Body of pancreas (tissue), 4 donors: ENCODE results near the gene SCN8A. TPM values are rescaled to one million over a fixed set of nuclear protein-coding genes. Genes with fewer than 3 reads are reported as not detected.

ENCODE experiments used
- ATAC-seq: fragments of 150-250 bp; one replicate; pipeline ENCODE4 v1.9.1; 2016
- DNase-seq, 4 donors: peaks; one replicate each; pipeline ENCODE4 v3.0.0-alpha.2; 2019
- H3K27ac ChIP-seq, 4 donors: fragments of 200-600 bp; sonication (generic); 1 replicate in 3 of 4; 2 replicates in 1 of 4; pipeline versions ENCODE4 v1.5.1 to v1.6.1; 2016 to 2019; ENCODE audit warnings: mild to moderate bottlenecking in 1 of 4, mixed read lengths in 1 of 4, moderate library complexity in 1 of 4
- H3K27me3 ChIP-seq, 2 donors: fragments of 200-600 bp; sonication (generic); one replicate each; pipeline ENCODE4 v1.6.0; 2016; ENCODE audit warnings: mild to moderate bottlenecking in 1 of 2
- H3K36me3 ChIP-seq, 2 donors: fragments of 200-600 bp; sonication (generic); replicated peaks in 1 of 2; 2 replicates each; pipeline ENCODE4 v1.5.1; 2016; ENCODE audit warnings: low read depth in 2 of 2; ENCODE audit not compliant: insufficient read depth in 1 of 2
- H3K4me1 ChIP-seq: fragments of 200-600 bp; sonication (generic); one replicate; pipeline ENCODE4 v1.6.0; 2016
- H3K4me3 ChIP-seq, 2 donors: fragments of 200-600 bp; sonication (generic); 1 replicate in 1 of 2; 2 replicates in 1 of 2; pipeline ENCODE4 v1.5.1; 2016 to 2019
- H3K9me3 ChIP-seq, 3 donors: fragments of 200-600 bp; sonication (generic); 1 replicate in 2 of 3; 2 replicates in 1 of 3; pipeline ENCODE4 v1.5.1; 2016
- CTCF ChIP-seq, 7 experiments: fragments of 450-650 bp in 4 of 7; fragments of 200-600 bp in 3 of 7; sonication (generic) in 3 of 7; IDR thresholded peaks; one replicate each; pipeline ENCODE4 v1.5.1; 2016 to 2019; ENCODE audit warnings: antibody characterized with exemption in 7 of 7
- POLR2A ChIP-seq, 3 donors: fragments of 450-650 bp; IDR thresholded peaks; one replicate each; pipeline ENCODE4 v1.6.1; 2016; ENCODE audit warnings: antibody characterized with exemption in 3 of 3, mild to moderate bottlenecking in 2 of 3
- WGBS, 2 donors: methylation state at CpG; one replicate each; pipeline ENCODE4 v1.1.5; 2017; 5-methylcytosine and 5-hydroxymethylcytosine counted together
- intact Hi-C: fragments of 100-400 bp; cut with DNase I; formaldehyde crosslinking; loops from one replicate; pipeline ENCODE4 v1.15.1; 2023
- total RNA-seq, 2 donors: library from RNA; depleted of rRNA; stranded (reverse); fragments of >200 nt; gene quantifications; one replicate each; pipeline ENCODE4 v1.1.0, GENCODE V29; 2016

SCN8A gene
- total RNA-seq, 2 donors from 2014 or later: 4.9 to 11.2 TPM

DNA sequence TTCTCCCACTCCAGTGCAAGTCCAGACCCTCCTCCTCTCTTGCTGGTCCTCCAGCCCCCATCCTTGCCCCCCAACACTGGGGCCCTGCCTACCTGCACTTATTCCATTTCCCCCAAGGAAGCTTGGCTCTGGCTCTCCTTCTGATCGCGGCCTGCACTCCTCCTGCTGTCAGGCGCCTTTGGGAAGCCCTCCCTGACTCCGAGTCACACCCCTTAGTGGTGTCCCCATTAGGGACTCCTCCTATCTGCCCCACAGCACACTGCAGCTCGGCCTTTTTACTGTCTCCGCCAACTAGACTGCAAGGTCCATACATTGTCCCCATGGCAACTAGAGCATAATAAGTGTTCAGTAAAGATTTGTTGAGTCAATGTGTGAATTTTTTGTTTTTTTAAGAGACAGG lies 224.5 kb downstream of the SCN8A start:
- no peak overlapping the region for H3K27ac ChIP-seq
- WGBS, 2 donors: 83 to 95% methylated on average over 6 of the region's 6 CpGs
- H3K9me3 ChIP-seq: no peaks in the 10 kb centered on the region
- no peak overlapping the region for H3K4me3 ChIP-seq
- TF ChIP-seq POLR2A (IDR thresholded peaks at IDR 0.05) (no peak), CTCF (IDR thresholded peaks at IDR 0.05) (no peak)
- ATAC-seq (no peak), DNase-seq (no peak)
- no peaks in the 10 kb centered on the region for H3K27me3 ChIP-seq
- intact Hi-C loops: loop anchor here (10.0 kb wide), 1 partner anchor 281 kb away; no protein-coding TSS in a partner anchor
- peaks cover 28% of the 10 kb centered on the region for H3K4me1 ChIP-seq
- no peaks in the 10 kb centered on the region for H3K36me3 ChIP-seq

GRCh38 chr12:51817027-51817953 lies 226.3 kb downstream of the SCN8A start:
- Histone ChIP-seq H3K36me3 (no peaks in the 10 kb centered on the region), H3K4me3 (no peak overlapping the region), H3K9me3 (no peaks in the 10 kb centered on the region), H3K27me3 (no peaks in the 10 kb centered on the region), H3K27ac (no peak overlapping the region), H3K4me1 (peaks cover 41% of the 10 kb centered on the region)
- intact Hi-C loops: loop anchor here (10.0 kb wide), 1 partner anchor 282 kb away; no protein-coding TSS in a partner anchor
- DNase-seq (no peak), ATAC-seq (no peak)
- 81 to 83% methylated on average over 8 to 10 of the region's 10 CpGs for WGBS, 2 donors
- no peak for TF ChIP-seq CTCF (IDR thresholded peaks at IDR 0.05)
- TF ChIP-seq POLR2A (IDR thresholded peaks at IDR 0.05): no peak

DNA sequence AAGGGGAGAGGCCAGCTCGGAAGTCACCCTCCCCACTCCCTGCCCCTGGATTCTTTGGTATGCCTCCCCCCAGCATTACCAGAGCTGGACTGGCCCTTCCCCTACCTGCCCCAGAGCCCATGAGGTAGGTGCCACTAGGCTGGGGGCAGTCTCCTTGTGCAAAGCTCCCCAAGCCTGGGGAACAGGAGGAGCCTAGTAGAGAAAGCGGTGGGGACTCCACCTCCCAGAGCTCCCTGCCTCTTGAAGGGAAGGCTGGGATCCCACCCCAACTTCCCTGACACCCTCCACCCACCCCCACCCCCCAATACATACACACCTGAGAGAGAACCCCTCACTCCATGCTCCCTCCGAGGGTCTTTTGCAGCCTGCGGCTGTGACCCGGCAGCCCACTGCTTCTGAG lies 227.1 kb downstream of the SCN8A start:
- intact Hi-C loops: loop anchor here (10.0 kb wide), 1 partner anchor 283 kb away; no protein-coding TSS in a partner anchor
- ATAC-seq (no peak), DNase-seq (no peak)
- Histone ChIP-seq H3K27ac (no peak overlapping the region), H3K4me3 (no peak overlapping the region), H3K27me3 (no peaks in the 10 kb centered on the region), H3K4me1 (peaks cover 42% of the 10 kb centered on the region), H3K36me3 (no peaks in the 10 kb centered on the region), H3K9me3 (no peaks in the 10 kb centered on the region)
- WGBS, 2 donors: 82 to 83% methylated on average over 2 to 5 of the region's 5 CpGs
- TF ChIP-seq CTCF (IDR thresholded peaks at IDR 0.05): no peak
- no peak for TF ChIP-seq POLR2A (IDR thresholded peaks at IDR 0.05)

DNA sequence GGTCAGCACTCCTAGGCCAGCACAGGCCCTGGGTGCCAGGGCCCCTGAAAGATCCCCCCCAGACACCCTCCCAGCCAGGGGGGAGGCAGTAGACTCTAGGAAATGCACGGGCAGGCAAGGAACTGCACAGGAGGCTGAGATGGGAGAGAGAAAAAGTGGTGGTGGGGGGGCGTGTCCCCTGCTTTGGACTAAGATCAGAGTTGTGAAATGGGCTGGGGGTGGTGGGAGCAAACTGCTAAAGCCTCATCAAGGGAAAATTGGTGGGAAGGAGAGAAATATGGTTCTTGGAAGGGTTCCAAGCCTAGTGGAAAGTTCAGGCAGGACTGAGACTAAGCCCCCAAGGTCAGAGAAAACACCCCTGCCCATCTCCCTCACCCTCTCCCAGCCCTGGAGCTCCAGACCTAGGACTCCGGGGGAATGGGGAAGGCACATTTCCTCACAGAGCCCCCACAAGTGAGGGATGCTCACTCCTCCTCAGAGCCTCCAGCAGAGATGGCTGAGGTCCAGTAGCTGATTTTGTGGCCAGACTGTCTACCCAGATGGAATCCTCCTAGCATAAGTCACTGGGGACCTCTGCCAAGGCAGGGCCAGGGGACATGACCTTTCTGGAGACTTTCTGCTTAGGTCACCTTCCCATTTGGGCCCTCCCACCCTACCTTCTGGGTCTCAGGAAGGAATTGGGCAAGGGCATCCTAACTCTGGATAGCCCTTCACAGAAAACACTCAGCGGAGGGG lies 227.7 kb downstream of the SCN8A start:
- Histone ChIP-seq H3K27me3 (no peaks in the 10 kb centered on the region), H3K27ac (no peak overlapping the region), H3K4me1 (peaks cover 40% of the 10 kb centered on the region), H3K4me3 (no peak overlapping the region), H3K9me3 (no peaks in the 10 kb centered on the region), H3K36me3 (no peaks in the 10 kb centered on the region)
- no peak for TF ChIP-seq POLR2A (IDR thresholded peaks at IDR 0.05)
- TF ChIP-seq CTCF (IDR thresholded peaks at IDR 0.05): no peak
- intact Hi-C loops: loop anchor here (10.0 kb wide), 1 partner anchor 284 kb away; no protein-coding TSS in a partner anchor
- DNase-seq (peak in 1 of 4 donors; percentile 30), ATAC-seq (no peak)
- 63 to 66% methylated on average over 3 to 4 of the region's 4 CpGs for WGBS, 2 donors
